ENCODE measurements around the gene AATF. TPM values are rescaled to one million over a fixed set of nuclear protein-coding genes. Genes with fewer than 3 reads are reported as not detected.

The AATF gene
- total and polyA plus RNA-seq, 2 donors (not counting 1 experiment from before 2014, with no cell fraction given), result 23.9 to 54.8 TPM

- ATAC-seq (ENCODE audit: low read depth) (no peak), DNase-seq (no peak)
- no peaks in the 10 kb centered on the region for H3K79me2 ChIP-seq (ENCODE audit: control insufficient read depth, insufficient read depth, low read length)
- Mint-ChIP-seq H3K4me3 (no peak overlapping the region), H3K4me1 (no peaks in the 10 kb centered on the region), H3K27ac (no peak overlapping the region), H3K9me3 (ENCODE audit: insufficient read depth) (no peaks in the 10 kb centered on the region), H3K27me3 (no peaks in the 10 kb centered on the region)
- no peak overlapping the region for H3K27ac ChIP-seq (ENCODE audit: low read length in 2 of 2)
- no peak overlapping the region for H3K9ac ChIP-seq (ENCODE audit: low read length)
- H3K4me2 ChIP-seq (replicated peaks; ENCODE audit: low read depth, low read length, poor library complexity, severe bottlenecking), result no peak overlapping the region
- H3K27me3 ChIP-seq (replicated peaks in 1 of 4; ENCODE audit: control extremely low read depth in 1 of 4, control insufficient read depth in 3 of 4, insufficient read depth in 4 of 4, low read length in 3 of 4), result no peaks in the 10 kb centered on the region
- H3K4me3 ChIP-seq (ENCODE audit: control extremely low read depth in 1 of 5, extremely low read depth in 1 of 5, insufficient read depth in 1 of 5, low read depth in 2 of 5, low read length in 4 of 5), result no peak overlapping the region
- H3K36me3 ChIP-seq (replicated peaks in 1 of 2; ENCODE audit: control extremely low read depth in 1 of 2, control insufficient read depth in 1 of 2, extremely low read depth in 1 of 2, insufficient read depth in 2 of 2, low read length in 1 of 2), result peaks cover 14 to 29% of the 10 kb centered on the region in 2 experiments
- intact Hi-C loops (cut with micrococcal nuclease), result no loop called here
- POLR2A ChIA-PET, result no interaction called here
- no peaks in the 10 kb centered on the region for H3K4me1 ChIP-seq (ENCODE audit: control insufficient read depth in 2 of 2, insufficient read depth in 2 of 2, low read length in 2 of 2)
- CTCF ChIA-PET, result interaction anchor here (0.6 to 2.0 kb wide), 2 partner anchors 18 to 20 kb away, joined by 3 to 4 read pairs; no protein-coding TSS in a partner anchor
- WGBS (ENCODE audit: insufficient coverage), result 80% methylated on average over 2 of the region's 4 CpGs
- TF ChIP-seq CTCF (IDR thresholded peaks at IDR 0.05), result no peak
- TF ChIP-seq EZH2 (IDR thresholded peaks at IDR 0.05; ENCODE audit: borderline replicate concordance, insufficient read depth, low read depth, low read length, poor library complexity, severe bottlenecking), result no peak
- H4K20me1 ChIP-seq (ENCODE audit: control insufficient read depth, insufficient read depth, low read length, poor library complexity, severe bottlenecking), result no peaks in the 10 kb centered on the region
- H3K9me3 ChIP-seq (ENCODE audit: control extremely low read depth in 1 of 3, control insufficient read depth in 2 of 3, insufficient read depth in 1 of 3, low read length in 2 of 3), result no peaks in the 10 kb centered on the region
- H2AFZ ChIP-seq (ENCODE audit: insufficient read depth, low read depth, low read length, poor library complexity, severe bottlenecking), result no peak overlapping the region
Observed at GRCh38 chr17:37028040-37028439, 79.3 kb downstream of the AATF start.

- Histone ChIP-seq H3K9ac (ENCODE audit: low read length) (no peak overlapping the region), H3K79me2 (ENCODE audit: control insufficient read depth, insufficient read depth, low read length) (no peaks in the 10 kb centered on the region), H3K36me3 (replicated peaks in 1 of 2; ENCODE audit: control extremely low read depth in 1 of 2, control insufficient read depth in 1 of 2, extremely low read depth in 1 of 2, insufficient read depth in 2 of 2, low read length in 1 of 2) (peaks cover 14 to 27% of the 10 kb centered on the region in 2 experiments), H3K9me3 (ENCODE audit: control extremely low read depth in 1 of 3, control insufficient read depth in 2 of 3, insufficient read depth in 1 of 3, low read length in 2 of 3) (no peaks in the 10 kb centered on the region), H3K4me1 (ENCODE audit: control insufficient read depth in 2 of 2, insufficient read depth in 2 of 2, low read length in 2 of 2) (no peaks in the 10 kb centered on the region), H3K4me2 (replicated peaks; ENCODE audit: low read depth, low read length, poor library complexity, severe bottlenecking) (no peak overlapping the region), H3K27me3 (replicated peaks in 1 of 4; ENCODE audit: control extremely low read depth in 1 of 4, control insufficient read depth in 3 of 4, insufficient read depth in 4 of 4, low read length in 3 of 4) (no peaks in the 10 kb centered on the region), H2AFZ (ENCODE audit: insufficient read depth, low read depth, low read length, poor library complexity, severe bottlenecking) (no peak overlapping the region), H3K27ac (ENCODE audit: low read length in 2 of 2) (no peak overlapping the region), H4K20me1 (ENCODE audit: control insufficient read depth, insufficient read depth, low read length, poor library complexity, severe bottlenecking) (no peaks in the 10 kb centered on the region), H3K4me3 (ENCODE audit: control extremely low read depth in 1 of 5, extremely low read depth in 1 of 5, insufficient read depth in 1 of 5, low read depth in 2 of 5, low read length in 4 of 5) (no peak overlapping the region)
- intact Hi-C loops (cut with micrococcal nuclease), result no loop called here
- no peak for ATAC-seq (ENCODE audit: low read depth)
- Mint-ChIP-seq H3K27ac (no peak overlapping the region), H3K4me3 (no peak overlapping the region), H3K9me3 (ENCODE audit: insufficient read depth) (no peaks in the 10 kb centered on the region), H3K27me3 (no peaks in the 10 kb centered on the region), H3K4me1 (no peaks in the 10 kb centered on the region)
- POLR2A ChIA-PET, result no interaction called here
- CTCF ChIA-PET, result no interaction called here
- TF ChIP-seq CTCF (IDR thresholded peaks at IDR 0.05), result no peak
- TF ChIP-seq EZH2 (IDR thresholded peaks at IDR 0.05; ENCODE audit: borderline replicate concordance, insufficient read depth, low read depth, low read length, poor library complexity, severe bottlenecking), result no peak
- WGBS (ENCODE audit: insufficient coverage), result 100% methylated on average over 2 of the region's 4 CpGs
- no peak for DNase-seq
Observed at GRCh38 chr17:37031493-37032083, 82.8 kb downstream of the AATF start.

All from B cell (primary cell).